ENCODE results near the gene KCNK10. TPM values are rescaled to one million over a fixed set of nuclear protein-coding genes. Genes with fewer than 3 reads are reported as not detected.

KCNK10 gene
- total and polyA plus RNA-seq, 7 donors, result under 0.01 to 0.60 (median 0.28) TPM; not detected in 1

DNA sequence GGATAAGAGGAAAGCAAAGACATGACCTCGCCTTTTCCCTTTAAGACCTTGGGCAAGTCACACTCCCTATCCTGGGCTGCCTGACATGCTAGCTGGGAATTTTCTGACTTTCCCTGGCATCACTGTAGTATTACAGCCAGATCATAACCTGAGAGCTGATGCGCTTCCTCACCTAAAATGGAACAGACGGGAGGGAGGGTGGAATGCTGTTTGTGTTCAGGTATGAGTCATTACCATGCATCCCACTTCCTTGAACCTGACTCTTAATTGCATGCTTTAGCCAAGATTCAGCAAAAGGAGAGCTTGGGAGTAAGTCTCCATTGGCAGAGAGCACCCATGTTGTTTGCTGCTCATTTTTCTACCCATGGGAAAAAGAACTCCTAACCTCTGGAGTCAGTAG is 156.5 kb downstream of the KCNK10 start:
- TF ChIP-seq POLR2A (IDR thresholded peaks at IDR 0.05), result no peak
- TF ChIP-seq POLR2AphosphoS5 (IDR thresholded peaks at IDR 0.05), result no peak
- TF ChIP-seq, protein P1, sequence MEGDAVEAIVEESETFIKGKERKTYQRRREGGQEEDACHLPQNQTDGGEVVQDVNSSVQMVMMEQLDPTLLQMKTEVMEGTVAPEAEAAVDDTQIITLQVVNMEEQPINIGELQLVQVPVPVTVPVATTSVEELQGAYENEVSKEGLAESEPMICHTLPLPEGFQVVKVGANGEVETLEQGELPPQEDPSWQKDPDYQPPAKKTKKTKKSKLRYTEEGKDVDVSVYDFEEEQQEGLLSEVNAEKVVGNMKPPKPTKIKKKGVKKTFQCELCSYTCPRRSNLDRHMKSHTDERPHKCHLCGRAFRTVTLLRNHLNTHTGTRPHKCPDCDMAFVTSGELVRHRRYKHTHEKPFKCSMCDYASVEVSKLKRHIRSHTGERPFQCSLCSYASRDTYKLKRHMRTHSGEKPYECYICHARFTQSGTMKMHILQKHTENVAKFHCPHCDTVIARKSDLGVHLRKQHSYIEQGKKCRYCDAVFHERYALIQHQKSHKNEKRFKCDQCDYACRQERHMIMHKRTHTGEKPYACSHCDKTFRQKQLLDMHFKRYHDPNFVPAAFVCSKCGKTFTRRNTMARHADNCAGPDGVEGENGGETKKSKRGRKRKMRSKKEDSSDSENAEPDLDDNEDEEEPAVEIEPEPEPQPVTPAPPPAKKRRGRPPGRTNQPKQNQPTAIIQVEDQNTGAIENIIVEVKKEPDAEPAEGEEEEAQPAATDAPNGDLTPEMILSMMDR (IDR thresholded peaks at IDR 0.05), result no peak
- no peak for TF ChIP-seq EP300 (IDR thresholded peaks at IDR 0.05)
- 30 to 75% methylated on average over 3 of the region's 3 CpGs for WGBS, 2 donors
- intact Hi-C loops (cut with DNase I), result loop anchor here (5.0 kb wide), 1 partner anchor 154 kb away; no protein-coding TSS in a partner anchor
- Histone ChIP-seq H3K4me3 (no peak overlapping the region), H3K27ac (no peak overlapping the region), H3K27me3 (no peaks in the 10 kb centered on the region), H3K4me1 (no peaks in the 10 kb centered on the region), H3K36me3 (no peaks in the 10 kb centered on the region), H3K9me3 (no peaks in the 10 kb centered on the region)
- DNase-seq, result no peak

DNA sequence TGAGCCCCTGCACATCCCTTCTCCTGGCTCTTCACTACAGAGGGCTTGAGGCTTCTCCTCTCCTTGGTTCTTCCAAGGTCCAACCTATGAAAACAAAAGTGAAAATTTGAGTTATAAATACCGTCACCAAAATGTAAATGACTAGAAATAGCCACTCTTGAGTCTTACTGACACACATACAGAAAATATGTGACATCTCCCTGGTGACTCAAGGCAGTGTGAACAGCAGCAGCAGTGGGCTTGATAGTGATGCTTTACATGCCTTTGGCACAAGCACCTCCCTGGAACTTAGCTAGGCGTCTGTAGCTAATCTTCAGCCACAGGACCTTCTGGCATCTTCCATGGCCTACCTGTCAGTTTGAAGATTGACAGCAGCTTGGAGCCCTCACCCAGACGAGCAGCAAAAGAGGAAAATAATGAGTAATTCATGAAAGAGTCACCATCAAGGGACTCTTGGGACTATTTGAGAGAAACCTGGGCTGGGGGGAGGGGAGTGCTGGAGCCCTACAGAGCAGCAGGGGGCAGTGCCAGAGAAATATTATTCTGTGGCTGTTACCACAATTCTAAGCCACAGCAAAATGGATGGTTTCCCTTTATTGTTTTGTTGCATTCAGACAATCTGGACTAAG is 158.0 kb downstream of the KCNK10 start:
- Histone ChIP-seq H3K4me3 (no peak overlapping the region), H3K36me3 (no peaks in the 10 kb centered on the region), H3K27ac (no peak overlapping the region), H3K27me3 (no peaks in the 10 kb centered on the region), H3K4me1 (no peaks in the 10 kb centered on the region), H3K9me3 (no peaks in the 10 kb centered on the region)
- intact Hi-C loops (cut with DNase I), result loop anchor here (5.0 kb wide), 1 partner anchor 153 kb away; no protein-coding TSS in a partner anchor
- no peak for DNase-seq
- WGBS, 2 donors, result 70 to 78% methylated on average over 3 of the region's 3 CpGs
- TF ChIP-seq POLR2A (IDR thresholded peaks at IDR 0.05) (no peak), POLR2AphosphoS5 (IDR thresholded peaks at IDR 0.05) (no peak), EP300 (IDR thresholded peaks at IDR 0.05) (no peak)
- TF ChIP-seq, protein P1 (IDR thresholded peaks at IDR 0.05), result no peak

DNA sequence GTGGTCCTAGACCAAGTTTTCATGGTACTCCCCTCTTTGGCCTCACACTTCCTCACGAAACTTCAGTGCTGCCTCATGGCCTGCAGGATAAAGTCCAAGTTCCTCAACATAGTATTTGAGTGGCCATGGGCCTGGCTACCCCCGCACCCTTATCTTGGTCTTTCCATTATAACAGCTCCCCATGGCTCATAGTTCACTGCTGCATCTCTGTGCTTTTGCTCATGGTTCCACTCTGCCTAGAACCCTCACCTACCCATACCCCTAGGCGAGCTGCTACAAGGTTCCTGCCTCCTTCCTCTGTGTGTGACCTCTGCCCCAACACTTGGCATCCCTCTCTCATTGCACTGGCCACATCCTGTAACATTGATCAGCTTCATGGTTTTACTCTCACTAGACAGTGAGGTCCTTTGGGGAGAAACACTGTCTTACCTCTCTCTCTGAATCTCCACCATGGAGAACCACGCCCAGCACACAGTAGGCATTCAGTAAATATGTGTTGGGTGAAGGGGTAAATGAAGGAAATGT is 159.3 kb downstream of the KCNK10 start:
- intact Hi-C loops (cut with DNase I), result no loop called here
- no peak overlapping the region for H3K27ac ChIP-seq
- DNase-seq, result no peak
- no peak overlapping the region for H3K4me3 ChIP-seq
- TF ChIP-seq, protein P1 (IDR thresholded peaks at IDR 0.05), result no peak
- TF ChIP-seq EP300 (IDR thresholded peaks at IDR 0.05), result no peak
- TF ChIP-seq POLR2A (IDR thresholded peaks at IDR 0.05), result no peak
- TF ChIP-seq POLR2AphosphoS5 (IDR thresholded peaks at IDR 0.05), result no peak
- no peaks in the 10 kb centered on the region for H3K27me3 ChIP-seq
- no peaks in the 10 kb centered on the region for H3K36me3 ChIP-seq
- 77 to 84% methylated on average over 4 of the region's 4 CpGs for WGBS, 2 donors
- H3K9me3 ChIP-seq, result no peaks in the 10 kb centered on the region
- H3K4me1 ChIP-seq, result no peaks in the 10 kb centered on the region

DNA sequence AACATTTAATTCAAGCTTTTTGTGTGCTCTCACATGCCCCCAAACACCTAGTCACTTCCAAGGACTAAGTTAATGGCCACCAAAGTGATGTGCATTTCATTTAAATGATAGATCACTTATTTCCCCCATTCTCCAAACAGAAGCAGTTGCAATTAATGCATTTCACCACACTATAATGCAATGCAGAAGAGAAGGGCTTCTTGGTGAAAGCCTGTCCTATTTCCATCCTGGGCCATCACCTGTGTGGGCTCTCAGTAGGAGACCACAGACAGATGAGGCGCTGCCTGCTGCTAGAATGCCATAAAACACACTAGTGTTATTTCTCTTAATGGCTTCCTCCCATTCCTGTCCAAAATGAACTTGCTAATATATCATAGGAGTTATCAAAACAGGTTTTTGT is 166.9 kb downstream of the KCNK10 start:
- Histone ChIP-seq H3K4me1 (no peaks in the 10 kb centered on the region), H3K27ac (no peak overlapping the region), H3K27me3 (no peaks in the 10 kb centered on the region), H3K4me3 (no peak overlapping the region), H3K36me3 (no peaks in the 10 kb centered on the region), H3K9me3 (no peaks in the 10 kb centered on the region)
- intact Hi-C loops (cut with DNase I), result no loop called here
- 84 to 88% methylated on average over 1 of the region's 1 CpG for WGBS, 2 donors
- no peak for DNase-seq
- no peak for TF ChIP-seq EP300 (IDR thresholded peaks at IDR 0.05)
- TF ChIP-seq, protein P1 (IDR thresholded peaks at IDR 0.05), result no peak
- no peak for TF ChIP-seq POLR2AphosphoS5 (IDR thresholded peaks at IDR 0.05)
- TF ChIP-seq POLR2A (IDR thresholded peaks at IDR 0.05), result no peak

Data from sigmoid colon (tissue), 7 donors.